Smooth muscle cell of the pulmonary artery (primary cell): ENCODE results near the gene SREK1IP1. TPM values are rescaled to one million over a fixed set of nuclear protein-coding genes. Genes with fewer than 3 reads are reported as not detected.

Source experiments
- total RNA-seq: library from RNA; depleted of rRNA; stranded (reverse); fragments of >200 nt; gene quantifications from 2 replicates; pipeline ENCODE4 v1.2.3, GENCODE V29; 2014

Gene SREK1IP1
- total RNA-seq = 11.8 and 14.1 TPM in 2 replicates

GRCh38 chr5:64768358-64769312, at the start of gene SREK1IP1, which contains the start of gene CWC27:
SREK1IP1 (minus strand) TSS chr5:64768691; CDS start chr5:64768517, 174 bp downstream.
CWC27 (plus strand) TSS chr5:64768930; CDS start chr5:64769147, 217 bp downstream.

GRCh38 chr5:64690417-64691151, 77.9 kb downstream of the SREK1IP1 start, which contains the start of gene SHISAL2B:
SHISAL2B (plus strand) TSS chr5:64690503; CDS start chr5:64690624, 121 bp downstream.

Other genes with a start within 250 kb of the SREK1IP1 start
- not detected in 2 replicates for gene SHISAL2B, start 78.2 kb downstream of the SREK1IP1 start, total RNA-seq
- 11.3 and 12.6 TPM in 2 replicates for gene CWC27, start 239 bp upstream of the SREK1IP1 start, total RNA-seq